ENCODE data around the gene CDADC1.
"Not testable (repeated sequence)": the region's sequence is repeated elsewhere in the genome, so short reads cannot be mapped to it uniquely, and the experiment has no call there.

Gene CDADC1

DNA sequence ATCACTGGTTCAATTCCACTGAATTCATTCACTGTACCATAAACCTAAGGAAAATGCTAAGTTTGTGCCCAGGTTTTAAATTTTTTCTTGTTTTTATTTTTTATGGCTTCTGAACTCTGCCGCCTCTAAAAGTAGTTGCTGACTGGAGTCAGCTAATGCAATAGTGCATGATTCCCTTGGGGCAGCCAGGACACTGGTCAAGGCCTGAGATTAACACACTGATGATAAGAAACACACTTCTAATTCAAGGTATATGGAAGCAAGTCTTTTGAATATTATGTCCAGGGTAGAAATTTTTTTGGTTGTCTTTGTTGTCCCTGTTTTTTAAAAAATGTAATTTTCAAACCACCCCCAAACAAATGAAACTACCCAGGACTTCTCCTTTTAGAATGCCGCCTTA, 72.2 kb downstream of the CDADC1 start:
- DNase-seq, result no peak

DNA sequence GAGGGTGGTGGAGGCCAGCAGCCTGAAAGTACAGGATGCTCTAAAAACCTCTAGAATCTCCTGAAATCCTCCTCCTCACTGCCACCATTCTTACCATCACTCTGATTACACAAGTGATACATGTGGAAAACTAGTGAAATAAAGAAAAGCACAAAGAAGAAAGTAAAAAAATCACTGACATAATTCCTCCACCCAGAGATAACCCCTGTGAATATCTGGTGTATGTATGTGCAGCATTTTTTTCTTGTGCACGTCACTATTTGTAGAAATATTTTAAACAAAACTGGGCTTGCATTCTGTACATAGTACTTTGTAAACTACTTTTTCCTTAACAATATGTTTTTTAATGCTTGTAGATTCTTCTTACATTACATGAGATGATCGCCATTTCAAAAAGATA, 73.2 kb downstream of the CDADC1 start:
- no peak for DNase-seq

DNA sequence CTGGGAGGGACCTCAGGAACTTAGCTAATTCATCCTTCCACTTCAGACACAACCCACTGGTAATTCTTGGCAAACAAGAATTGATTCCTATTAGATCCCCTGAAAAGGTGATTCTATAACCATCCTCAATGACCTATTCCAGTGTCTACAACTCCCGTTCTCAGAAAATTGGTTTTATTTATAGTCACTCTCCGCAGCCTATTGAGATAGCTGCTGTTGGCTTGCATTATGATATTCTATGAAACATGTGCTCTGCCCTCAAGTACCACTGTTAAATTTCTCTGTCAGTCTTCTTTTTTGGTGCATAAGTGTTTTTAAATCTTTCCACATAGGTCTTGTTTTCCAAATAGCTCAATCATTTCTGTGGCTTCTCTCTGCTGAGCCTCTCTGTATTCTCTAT, 75.0 kb downstream of the CDADC1 start:
- DNase-seq, result no peak

DNA sequence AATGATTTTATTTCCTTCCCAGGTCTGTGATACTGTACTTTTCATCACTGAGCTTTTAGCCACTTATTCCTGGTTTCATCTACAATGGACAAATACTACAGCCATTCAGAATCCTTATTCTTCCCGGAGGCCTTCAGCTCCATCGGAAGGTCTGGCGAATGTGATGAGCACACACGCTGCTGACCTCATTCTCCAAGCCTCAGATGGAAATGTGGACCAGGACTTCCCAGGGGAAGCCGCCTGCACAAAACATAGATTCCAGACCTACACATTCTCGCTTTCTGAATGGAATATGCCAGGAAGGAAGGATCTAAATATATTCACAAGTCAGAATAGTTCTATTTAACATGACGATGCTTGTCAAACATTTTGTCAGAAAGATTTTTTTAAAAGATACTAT, 75.6 kb downstream of the CDADC1 start:
- DNase-seq, result no peak

DNA sequence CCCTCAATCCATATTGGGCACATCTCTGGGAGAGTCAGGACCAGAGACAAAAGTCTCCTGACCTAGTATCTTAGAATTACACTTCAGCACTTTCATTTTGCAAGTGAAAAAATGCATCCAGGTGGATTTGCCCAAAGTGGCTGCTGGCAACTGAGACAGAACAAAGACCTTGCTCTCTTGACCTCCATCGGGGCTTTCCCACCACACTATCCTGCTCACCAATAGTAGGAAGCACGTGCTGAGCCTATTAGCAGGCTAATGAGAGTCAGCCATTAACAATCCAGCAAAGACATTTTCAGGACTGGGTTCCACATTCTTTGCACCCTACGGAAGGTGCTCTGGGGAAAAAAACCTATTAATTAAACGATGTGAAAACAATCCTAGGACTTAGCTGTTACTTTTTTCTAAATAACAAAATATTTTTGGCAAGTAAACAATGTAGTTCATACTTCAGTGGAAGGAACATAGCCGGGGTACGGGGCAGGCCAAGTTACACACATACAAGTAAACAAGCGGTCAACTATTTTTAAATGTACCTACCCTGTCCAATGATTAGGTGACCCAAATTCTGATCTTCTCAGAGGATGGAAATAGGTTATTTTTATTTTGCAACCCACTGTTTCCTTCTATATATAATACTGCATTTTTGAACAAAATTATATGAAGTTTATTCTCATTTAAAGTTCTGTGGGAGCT, 78.6 kb downstream of the CDADC1 start:
- DNase-seq, result no peak

DNA sequence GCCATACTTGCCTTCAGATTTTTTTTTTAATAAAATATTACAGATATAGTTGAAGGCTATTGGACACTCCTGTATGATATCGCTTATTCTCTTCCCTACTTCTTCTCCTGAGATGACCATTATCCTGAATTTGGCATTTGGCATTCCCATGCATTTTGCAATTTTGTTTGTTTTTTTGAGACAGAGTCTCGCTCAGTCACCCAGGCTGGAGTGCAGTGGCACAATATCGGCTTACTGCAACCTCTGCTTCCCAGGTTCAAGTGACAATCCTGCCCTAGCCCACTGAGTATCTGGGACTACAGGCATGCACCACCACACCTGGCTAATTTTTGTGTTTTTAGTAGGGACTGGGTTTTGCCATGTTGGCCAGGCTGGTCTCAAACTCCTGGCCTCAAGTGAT, 79.4 kb downstream of the CDADC1 start:
- DNase-seq, result not testable (repeated sequence)

DNA sequence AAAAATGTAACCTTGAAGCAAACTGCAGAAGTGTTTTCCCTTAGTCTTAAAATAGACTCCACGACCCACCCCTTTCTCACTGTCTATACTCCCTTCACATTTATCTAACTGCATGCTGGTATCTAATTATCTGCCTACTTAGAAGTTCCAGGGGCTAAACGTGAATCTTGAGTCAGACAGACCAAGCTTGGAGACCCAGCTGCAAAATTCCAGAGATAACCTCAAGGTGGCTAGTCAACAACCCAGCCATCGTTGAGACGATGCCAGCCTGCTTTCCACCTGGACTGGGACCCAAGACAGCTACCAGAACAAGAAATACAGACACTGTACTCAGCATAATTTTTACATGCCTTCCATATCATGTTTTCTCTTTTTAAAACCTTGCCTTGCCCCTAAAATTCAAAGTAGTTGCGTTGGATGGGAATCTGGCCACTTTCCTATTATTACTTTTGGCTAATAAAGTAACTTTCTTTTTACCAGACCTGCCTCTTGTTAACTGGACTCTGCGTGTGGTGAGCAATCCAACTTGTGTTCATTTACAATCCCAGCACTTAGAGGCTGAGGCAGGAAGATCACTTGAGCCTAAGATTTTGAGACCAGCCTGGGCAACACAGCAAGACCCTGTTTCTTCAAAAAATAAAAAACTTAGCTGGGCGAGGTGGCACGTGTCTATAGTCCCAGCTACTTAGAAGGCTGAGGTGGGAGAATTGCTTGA, 82.3 kb downstream of the CDADC1 start:
- no peak for DNase-seq

DNA sequence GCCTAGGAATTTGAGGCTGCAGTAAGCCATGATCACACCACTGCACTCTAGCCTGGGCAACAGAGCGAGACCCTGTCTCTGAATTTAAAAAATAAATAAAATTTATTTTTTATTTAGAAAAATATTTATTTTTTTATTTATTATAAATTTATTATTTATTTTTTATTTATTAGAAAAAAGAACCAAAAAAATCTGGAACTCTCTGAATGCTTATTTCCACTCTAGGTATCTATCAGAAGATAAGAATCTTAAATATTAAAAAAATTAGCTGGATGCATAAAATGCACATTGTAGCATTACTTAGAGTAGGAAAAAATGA, 82.8 kb downstream of the CDADC1 start:
- no peak for DNase-seq

DNA sequence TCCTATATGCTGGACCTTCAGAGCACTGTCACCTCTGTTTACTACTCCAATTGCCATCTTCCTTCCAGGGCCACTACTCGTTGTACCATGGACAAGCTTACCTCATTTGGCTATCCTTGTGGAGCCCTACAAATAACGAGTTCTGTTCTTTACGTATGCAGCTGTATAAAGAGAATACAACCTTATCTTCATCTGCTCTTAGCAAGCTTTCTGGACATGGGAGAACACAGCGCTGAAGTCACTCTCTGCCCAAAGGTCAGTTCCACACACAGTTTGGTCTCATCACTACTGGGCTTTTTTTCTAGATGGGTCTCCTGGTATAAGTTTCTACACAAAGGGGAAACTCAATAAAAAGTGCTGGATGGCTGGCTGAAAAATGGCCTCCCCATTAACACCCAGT, 88.9 kb downstream of the CDADC1 start:
- no peak for DNase-seq

DNA sequence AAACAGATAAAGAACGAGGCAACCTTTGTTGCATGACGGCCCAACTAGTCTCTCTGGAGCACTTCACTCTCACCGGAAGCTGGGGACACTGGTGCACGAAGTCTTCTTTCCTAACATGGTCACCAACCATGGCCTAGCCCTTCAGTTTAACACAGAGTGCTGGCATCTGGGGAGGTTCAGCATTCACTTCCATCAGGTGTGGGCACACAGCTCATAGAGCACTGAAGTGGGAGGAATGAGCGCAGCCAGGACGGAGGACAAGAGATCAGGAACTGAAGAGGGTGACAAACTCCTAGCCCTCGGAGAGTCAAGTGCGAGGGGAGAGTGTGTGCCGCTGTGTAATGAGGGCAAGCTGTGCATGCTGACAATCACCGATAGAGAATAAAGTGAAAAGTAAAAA, 92.4 kb downstream of the CDADC1 start:
- no peak for DNase-seq

DNA sequence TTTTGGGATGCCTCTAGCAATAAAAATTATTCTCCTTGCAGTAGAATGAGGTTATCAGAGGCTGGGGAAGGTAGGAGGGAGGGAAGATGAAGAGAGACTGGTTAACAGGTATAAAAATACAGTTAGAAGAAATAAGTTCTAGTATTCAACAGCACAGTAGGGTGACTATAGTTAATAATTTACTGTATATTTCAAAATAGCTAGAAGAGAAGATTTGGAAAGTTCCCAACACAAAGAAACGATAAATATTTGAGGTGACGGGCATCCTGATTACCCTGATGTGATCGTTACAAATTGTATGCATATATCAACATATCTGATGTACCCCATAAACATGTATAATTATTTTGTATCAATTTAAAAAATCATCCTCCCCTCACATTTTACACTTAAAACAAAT, 93.8 kb downstream of the CDADC1 start:
- no peak for DNase-seq

DNA sequence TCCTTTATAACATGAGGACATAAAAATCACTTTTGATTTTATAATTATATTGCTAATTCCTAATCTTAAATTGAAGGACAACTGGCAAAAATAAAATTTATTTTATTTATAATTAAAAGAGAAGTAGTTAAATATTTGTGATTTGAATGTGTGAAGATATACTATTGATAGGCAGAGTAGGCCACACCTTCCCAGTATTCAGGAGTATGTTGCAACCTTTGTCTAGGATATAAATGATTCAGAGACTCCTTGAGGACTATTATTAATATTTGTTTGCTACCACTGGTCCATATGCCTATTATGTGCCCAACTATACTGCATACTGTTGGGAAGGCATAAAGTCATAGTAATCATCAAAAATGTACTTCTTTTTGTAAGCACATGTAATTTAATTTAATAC, 94.2 kb downstream of the CDADC1 start:
- no peak for DNase-seq

DNA sequence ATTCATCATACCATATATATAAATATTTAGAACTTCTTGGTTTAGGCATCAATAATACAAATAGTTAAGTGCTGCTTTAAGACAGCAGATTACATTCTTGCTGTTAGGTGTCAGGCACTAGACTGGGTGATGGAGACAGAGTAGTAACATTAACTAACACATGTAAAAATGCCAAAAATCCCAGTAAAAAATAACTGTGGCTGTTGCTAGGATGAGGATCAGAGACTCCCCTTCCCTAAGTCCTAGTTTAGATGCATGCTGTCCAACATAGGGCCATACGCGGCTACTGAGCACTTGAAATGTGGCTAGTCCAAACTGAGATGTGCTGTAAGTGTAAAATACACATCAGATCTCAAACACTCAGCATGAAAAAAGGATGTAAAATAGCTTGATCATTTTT, 94.7 kb downstream of the CDADC1 start:
- no peak for DNase-seq
